ENCODE data around the gene SEC16A. TPM values are rescaled to one million over a fixed set of nuclear protein-coding genes. Genes with fewer than 3 reads are reported as not detected.

Gene SEC16A
- total and polyA plus RNA-seq, 4 donors: 21.7 to 96.1 (median 66.0) TPM

- TF ChIP-seq REST (IDR thresholded peaks at IDR 0.05) (no peak), HNF4A (conservative IDR thresholded peaks at IDR 0.05) (no peak), TAF1 (conservative IDR thresholded peaks at IDR 0.05) (no peak), NR2F2 (IDR thresholded peaks at IDR 0.05) (no peak), YY1 (IDR thresholded peaks at IDR 0.05) (no peak)
Observed at GRCh38 chr9:136502940-136503550, 20.2 kb upstream of the SEC16A start (continued).

GRCh38 chr9:136502196-136502595 is 19.4 kb upstream of the SEC16A start:
- peaks cover 20 to 97% (median 53%) of the 10 kb centered on the region in 4 donors for H3K36me3 ChIP-seq (ENCODE audit: control insufficient read depth in 4 of 4, insufficient read depth in 3 of 4, low read depth in 1 of 4, low read length in 3 of 4)
- no peaks in the 10 kb centered on the region for H3K27me3 ChIP-seq (ENCODE audit: control insufficient read depth in 4 of 4, insufficient read depth in 4 of 4, low read length in 3 of 4)
- TF ChIP-seq FOXA2 (IDR thresholded peaks at IDR 0.05) (no peak), REST (IDR thresholded peaks at IDR 0.05) (no peak), FOXA1 (IDR thresholded peaks at IDR 0.05) (no peak), YY1 (IDR thresholded peaks at IDR 0.05) (no peak), NR2F2 (IDR thresholded peaks at IDR 0.05) (no peak), ZBTB33 (IDR thresholded peaks at IDR 0.05) (no peak), EGR1 (IDR thresholded peaks at IDR 0.05; ENCODE audit: low read depth in 2 of 2) (no peak), RAD21 (IDR thresholded peaks at IDR 0.05) (no peak), GABPA (IDR thresholded peaks at IDR 0.05 in 1 of 2, conservative IDR thresholded peaks at IDR 0.05 in 1 of 2) (no peak), SP1 (IDR thresholded peaks at IDR 0.05) (no peak), HNF4G (IDR thresholded peaks at IDR 0.05) (no peak), JUND (IDR thresholded peaks at IDR 0.05) (no peak), CTCF (IDR thresholded peaks at IDR 0.05; ENCODE audit: low read depth, low read length, missing input control) (no peak), TAF1 (conservative IDR thresholded peaks at IDR 0.05) (no peak), HNF4A (conservative IDR thresholded peaks at IDR 0.05) (no peak), RXRA (IDR thresholded peaks at IDR 0.05) (no peak)
- TF ChIP-seq, protein P1, sequence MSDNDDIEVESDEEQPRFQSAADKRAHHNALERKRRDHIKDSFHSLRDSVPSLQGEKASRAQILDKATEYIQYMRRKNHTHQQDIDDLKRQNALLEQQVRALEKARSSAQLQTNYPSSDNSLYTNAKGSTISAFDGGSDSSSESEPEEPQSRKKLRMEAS (IDR thresholded peaks at IDR 0.05): no peak
- TF ChIP-seq, protein P2, sequence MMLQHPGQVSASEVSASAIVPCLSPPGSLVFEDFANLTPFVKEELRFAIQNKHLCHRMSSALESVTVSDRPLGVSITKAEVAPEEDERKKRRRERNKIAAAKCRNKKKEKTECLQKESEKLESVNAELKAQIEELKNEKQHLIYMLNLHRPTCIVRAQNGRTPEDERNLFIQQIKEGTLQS (IDR thresholded peaks at IDR 0.05): no peak
- H3K9ac ChIP-seq (ENCODE audit: low read depth in 1 of 2, low read length in 2 of 2): no peak overlapping the region
- DNase-seq (ENCODE audit: low spot score): no peak
- H3K4me1 ChIP-seq (ENCODE audit: control insufficient read depth in 4 of 4, insufficient read depth in 4 of 4, low read length in 3 of 4): no peaks in the 10 kb centered on the region
- H3K9me3 ChIP-seq (ENCODE audit: control insufficient read depth in 4 of 4, low read length in 3 of 4): no peaks in the 10 kb centered on the region
- WGBS: 96% methylated on average over 38 of the region's 38 CpGs
- no peak overlapping the region for H3K27ac ChIP-seq (ENCODE audit: low read depth in 1 of 2, low read length in 2 of 2)
- no peak overlapping the region for H3K4me3 ChIP-seq (ENCODE audit: low read depth in 1 of 3, low read length in 3 of 3)

All from liver (tissue), 9 donors.